NK-92 treated with Interleukin-12 subunit alpha and Interleukin-12 subunit beta, amount 100 ng/mL, for 24 hours (cell line): ENCODE results near the gene TOP1.
A peak's percentile ranks its signal among the peaks of the same experiment; 100 is the strongest.
"Not testable (repeated sequence)": the region's sequence is repeated elsewhere in the genome, so short reads cannot be mapped to it uniquely, and the experiment has no call there.

Experiments
- DNase-seq: peaks from one replicate; lab custom pipeline; 2025; lab: John Stamatoyannopoulos, UW

TOP1 gene

DNA sequence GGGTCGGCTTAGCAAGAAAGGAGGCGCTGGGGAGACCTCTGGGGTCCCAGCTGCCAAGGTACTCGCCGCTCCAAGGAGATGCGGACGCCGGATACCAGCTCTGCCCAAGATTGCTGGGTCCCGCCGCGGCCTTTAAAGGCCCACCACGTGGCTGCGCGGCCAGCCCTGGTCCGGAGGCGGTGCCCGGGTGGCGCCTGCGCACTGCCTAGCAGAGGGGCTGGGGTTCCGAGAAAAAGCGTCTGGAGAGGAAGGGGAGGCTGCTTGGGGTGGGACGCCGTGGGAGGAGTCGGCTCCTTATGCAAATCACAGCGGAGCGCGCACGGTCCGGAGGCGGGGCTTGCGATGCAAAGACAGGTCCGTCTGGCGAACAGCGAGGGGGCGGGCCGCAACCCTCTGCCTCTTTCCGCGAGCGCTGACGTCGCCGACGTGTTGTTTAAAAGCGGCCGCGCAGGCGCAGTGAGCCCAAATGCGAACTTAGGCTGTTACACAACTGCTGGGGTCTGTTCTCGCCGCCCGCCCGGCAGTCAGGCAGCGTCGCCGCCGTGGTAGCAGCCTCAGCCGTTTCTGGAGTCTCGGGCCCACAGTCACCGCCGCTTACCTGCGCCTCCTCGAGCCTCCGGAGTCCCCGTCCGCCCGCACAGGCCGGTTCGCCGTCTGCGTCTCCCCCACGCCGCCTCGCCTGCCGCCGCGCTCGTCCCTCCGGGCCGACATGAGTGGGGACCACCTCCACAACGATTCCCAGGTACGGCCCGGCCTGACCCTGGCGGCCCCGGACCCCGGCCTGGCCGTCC lies at the start of gene TOP1:
Gene TOP1 (plus strand): TSS at position 464 of the 791 bp plus-strand sequence. CDS start 246 bp downstream, at position 710.
- peak; percentile 100 for DNase-seq

- DNase-seq = no peak
These were observed 49.4 kb upstream of the TOP1 start for GRCh38 chr20:40979247-40979646.

DNA sequence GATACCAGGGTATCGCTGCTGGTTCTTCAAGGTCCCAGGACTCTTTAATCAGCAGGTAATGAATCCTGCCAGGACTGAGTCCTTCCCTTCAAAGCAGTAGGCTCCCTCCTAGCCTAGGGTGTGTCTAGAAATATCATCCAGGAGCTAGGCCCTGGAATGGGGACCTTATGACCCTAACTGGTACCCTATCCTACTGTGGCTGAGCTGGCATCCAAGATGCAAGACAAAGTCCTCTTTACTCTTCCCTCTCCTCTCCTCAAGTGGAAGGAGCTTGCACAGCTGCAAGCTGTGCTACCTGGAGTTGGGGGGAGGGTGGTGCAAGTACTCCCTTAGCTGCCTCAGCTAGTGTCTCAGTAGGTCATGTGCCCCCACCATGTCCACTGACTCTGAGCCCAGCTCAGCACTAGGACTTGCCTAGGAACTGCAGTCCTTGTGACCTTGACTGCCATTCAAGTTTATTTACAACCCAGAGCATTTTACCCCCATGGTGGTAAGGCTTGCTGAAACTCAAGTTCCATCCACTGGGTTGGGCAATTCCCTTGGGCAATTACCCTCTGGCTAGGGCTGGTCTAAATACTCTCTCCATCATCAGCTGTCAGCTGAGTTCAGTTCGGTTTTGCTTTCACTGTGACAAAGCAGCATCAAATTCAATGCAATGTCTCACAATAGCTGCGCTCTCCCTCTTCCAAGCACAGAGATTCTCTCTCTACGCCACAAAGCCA lies 48.4 kb upstream of the TOP1 start:
- no peak for DNase-seq

GRCh38 chr20:40980828-40981310 lies 47.8 kb upstream of the TOP1 start:
- DNase-seq = no peak

GRCh38 chr20:40982415-40983145 lies 46.0 kb upstream of the TOP1 start:
- no peak for DNase-seq

- no peak for DNase-seq
These were observed 44.7 kb upstream of the TOP1 start for GRCh38 chr20:40983898-40984297.

- no peak for DNase-seq
These were observed 44.1 kb upstream of the TOP1 start for GRCh38 chr20:40984496-40984895.

GRCh38 chr20:40986774-40987173 lies 41.8 kb upstream of the TOP1 start:
- no peak for DNase-seq

GRCh38 chr20:40990542-40991120 lies 38.0 kb upstream of the TOP1 start:
- DNase-seq = peak; percentile 52

- DNase-seq = no peak
These were observed 37.3 kb upstream of the TOP1 start for GRCh38 chr20:40991181-40991889.

- DNase-seq = no peak
These were observed 36.1 kb upstream of the TOP1 start for GRCh38 chr20:40992349-40993113.

DNA sequence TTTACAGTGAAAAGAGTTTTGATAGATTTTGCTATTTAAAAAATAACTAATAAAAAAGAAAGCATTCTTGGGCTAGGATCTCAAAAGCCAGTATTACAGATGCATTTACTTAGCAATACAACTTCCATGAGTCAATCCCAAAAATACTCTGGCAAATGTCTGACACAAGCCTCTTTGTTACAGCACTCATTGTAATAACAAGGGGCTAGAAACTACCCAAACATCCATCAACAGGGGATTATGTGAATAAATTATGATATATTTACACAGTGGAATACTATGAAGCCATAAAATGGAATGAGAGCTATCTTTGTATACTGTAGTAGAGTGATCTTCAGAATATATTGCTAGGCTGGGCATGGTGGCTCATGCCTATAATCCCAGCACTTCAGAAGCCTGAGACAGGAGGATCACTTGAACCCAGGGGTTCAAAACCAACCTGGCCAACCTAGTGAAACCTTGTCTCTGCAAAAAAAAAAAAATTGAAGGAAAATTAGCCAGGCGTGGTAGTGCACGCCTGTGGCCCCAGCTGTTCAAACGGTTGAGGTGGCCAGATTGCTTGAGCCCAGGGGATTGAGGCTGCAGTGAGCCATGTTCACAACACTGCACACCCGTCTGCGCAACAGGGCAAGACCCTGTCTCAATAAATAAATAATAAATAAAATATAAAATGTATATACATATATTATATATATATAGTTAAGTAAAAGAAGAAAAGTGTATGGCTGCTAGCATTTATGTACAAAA lies 34.7 kb upstream of the TOP1 start:
- no peak for DNase-seq

GRCh38 chr20:40996326-40996725 lies 32.3 kb upstream of the TOP1 start:
- no peak for DNase-seq

GRCh38 chr20:40997116-40997515 lies 31.5 kb upstream of the TOP1 start:
- no peak for DNase-seq

GRCh38 chr20:40999841-41000240 lies 28.8 kb upstream of the TOP1 start:
- DNase-seq = no peak

GRCh38 chr20:41000628-41001027 lies 28.0 kb upstream of the TOP1 start:
- DNase-seq = no peak

DNA sequence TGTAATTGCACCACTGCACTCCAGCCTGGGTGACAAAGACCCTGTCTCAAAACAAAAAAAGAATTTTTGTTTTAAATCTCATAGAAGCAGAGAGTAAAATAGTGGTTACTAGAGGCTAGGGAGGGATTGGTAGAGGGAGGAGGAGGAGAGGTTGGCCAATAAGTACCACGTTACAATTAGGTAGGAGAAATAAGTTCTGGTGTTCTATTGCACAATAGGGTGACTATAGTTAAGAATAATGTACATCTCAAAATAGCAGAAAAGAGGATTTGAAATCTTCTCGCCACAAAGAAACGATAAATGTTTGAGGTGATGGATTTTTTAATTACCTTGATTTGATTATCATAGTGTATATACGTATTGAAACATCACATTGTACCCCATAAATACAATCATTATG lies 27.1 kb upstream of the TOP1 start:
- DNase-seq = no peak

DNA sequence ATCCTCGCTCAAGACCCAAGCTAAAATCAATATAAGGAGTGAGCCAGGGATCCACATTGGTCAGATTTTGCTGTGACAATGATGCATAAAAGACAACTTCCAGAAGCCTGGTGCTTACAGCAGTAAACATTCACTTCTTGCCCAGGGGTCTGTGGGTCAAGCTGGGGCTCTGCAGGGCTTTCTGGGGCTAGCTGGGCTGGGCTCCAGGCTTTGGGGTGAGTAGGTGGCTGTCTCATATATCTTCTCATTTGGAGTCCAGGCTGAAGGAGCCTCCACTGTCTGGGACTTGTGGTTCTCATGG lies 25.8 kb upstream of the TOP1 start:
- no peak for DNase-seq

DNA sequence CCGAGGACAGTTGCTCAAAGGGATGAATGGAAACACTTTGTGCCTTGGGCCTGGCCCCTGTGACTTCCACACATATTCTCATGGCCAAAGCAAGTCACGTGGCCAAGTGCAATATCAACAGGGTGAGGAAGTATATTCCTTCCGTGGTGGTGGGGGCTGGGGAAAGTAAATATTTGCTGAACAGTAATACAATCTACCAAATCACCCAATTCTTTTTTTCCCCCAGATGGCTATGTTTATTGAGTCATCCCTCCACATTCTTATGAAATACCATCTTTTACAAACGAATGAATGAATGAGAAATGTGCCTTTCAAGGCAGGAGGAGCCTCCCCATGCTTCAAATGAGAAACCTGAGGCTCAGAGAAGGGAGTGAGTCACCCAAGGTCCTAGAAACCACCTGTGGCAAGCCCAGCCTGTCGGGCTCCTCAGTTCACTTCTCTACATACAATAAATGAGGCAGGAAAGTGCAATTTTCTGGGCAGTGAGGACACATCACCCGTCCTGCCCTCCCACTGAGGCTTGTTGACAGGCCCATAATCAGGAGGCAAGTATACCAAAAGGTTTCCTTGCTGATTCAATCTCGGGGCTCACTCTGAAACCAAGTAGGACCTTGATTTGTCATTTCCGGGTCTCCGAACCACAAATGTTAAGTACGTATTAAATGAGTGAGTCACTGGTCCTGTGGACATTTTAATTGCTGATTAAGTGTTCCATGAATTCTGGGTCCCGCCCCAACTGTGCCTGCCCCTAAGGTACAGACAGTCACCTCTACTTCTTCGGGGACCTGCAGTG lies 25.3 kb upstream of the TOP1 start:
- peak; percentile 86 for DNase-seq

DNA sequence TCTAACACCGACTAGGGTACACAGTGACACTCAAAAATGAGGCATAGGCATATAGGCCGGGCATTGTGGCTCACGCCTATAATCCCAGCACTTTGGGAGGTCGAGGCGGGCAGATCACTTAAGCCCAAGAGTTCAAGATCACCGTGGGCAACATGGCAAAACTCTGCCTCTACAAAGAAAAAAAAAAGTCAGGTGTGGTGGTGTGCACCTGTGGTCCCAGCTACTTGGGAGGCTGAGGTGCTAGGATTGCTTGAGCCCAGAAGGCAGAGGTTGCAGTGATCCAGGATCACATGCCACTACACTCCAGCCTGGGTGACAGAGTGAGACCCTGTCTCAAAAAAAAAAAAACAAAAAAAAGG lies 24.7 kb upstream of the TOP1 start:
- DNase-seq = not testable (repeated sequence)
